HEK293 (cell line): ENCODE results near the gene LPCAT2.

ENCODE experiments used
- ZNF626 ChIP-seq: fragments of 450-650 bp; sonication (Bioruptor Pico); formaldehyde crosslinking; IDR thresholded peaks from 2 replicates; pipeline ENCODE4 v1.5.1; 2018; ENCODE audit warnings: missing biosample characterization, missing genetic modification characterization, inconsistent platforms
- ZNF677 ChIP-seq: fragments of 450-650 bp; IDR thresholded peaks from 2 replicates; pipeline ENCODE4 v1.5.0; 2018; ENCODE audit warnings: missing biosample characterization, mild to moderate bottlenecking, missing genetic modification characterization, moderate library complexity
- TF ChIP-seq, protein P1 (sequence below): fragments of 450-650 bp; formaldehyde crosslinking; IDR thresholded peaks from 2 replicates; pipeline ENCODE4 v1.5.1; 2016; ENCODE audit warnings: missing biosample characterization, missing genetic modification characterization

DNA sequence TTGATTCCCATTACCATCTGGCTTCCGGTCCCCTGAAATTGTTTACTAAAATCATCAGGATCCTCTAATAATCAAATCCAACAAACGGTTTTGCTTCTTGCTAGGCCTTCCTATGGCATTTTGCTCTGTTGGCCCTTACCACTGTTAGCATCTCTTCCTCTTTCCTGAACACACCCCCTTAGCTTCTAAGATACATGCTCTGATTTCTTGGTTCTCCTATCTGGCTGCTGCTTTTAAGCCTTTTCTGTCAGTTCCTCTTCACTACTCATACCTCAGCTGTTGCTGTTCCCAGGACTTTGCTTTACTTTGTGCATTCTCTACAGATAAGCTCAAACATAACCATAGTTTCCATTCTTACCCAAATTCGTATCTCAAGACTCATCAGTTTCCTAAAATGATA is 69.0 kb downstream of the LPCAT2 start:
- TF ChIP-seq ZNF677 (tag by site-specific recombination) (no peak), ZNF626 (tag by site-specific recombination) (no peak)
- TF ChIP-seq, protein P1, sequence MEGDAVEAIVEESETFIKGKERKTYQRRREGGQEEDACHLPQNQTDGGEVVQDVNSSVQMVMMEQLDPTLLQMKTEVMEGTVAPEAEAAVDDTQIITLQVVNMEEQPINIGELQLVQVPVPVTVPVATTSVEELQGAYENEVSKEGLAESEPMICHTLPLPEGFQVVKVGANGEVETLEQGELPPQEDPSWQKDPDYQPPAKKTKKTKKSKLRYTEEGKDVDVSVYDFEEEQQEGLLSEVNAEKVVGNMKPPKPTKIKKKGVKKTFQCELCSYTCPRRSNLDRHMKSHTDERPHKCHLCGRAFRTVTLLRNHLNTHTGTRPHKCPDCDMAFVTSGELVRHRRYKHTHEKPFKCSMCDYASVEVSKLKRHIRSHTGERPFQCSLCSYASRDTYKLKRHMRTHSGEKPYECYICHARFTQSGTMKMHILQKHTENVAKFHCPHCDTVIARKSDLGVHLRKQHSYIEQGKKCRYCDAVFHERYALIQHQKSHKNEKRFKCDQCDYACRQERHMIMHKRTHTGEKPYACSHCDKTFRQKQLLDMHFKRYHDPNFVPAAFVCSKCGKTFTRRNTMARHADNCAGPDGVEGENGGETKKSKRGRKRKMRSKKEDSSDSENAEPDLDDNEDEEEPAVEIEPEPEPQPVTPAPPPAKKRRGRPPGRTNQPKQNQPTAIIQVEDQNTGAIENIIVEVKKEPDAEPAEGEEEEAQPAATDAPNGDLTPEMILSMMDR (tag by site-specific recombination), result no peak
